Lung (tissue), 12 donors: ENCODE data around the gene SLC25A39. TPM values are rescaled to one million over a fixed set of nuclear protein-coding genes. Genes with fewer than 3 reads are reported as not detected.

Source experiments
- ATAC-seq: fragments of 200-7000 bp; cut with Tn5 transposase; one replicate; pipeline ENCODE4 v1.9.1; 2020; ENCODE audit warnings: moderate number of reproducible peaks; ENCODE audit not compliant: insufficient read depth, low FRiP score
- DNase-seq, 3 donors: peaks; one replicate each; pipeline ENCODE4 v3.0.0-alpha.2; 2013 to 2017
- H3K27ac ChIP-seq, 2 donors: one replicate each; pipeline ENCODE4 v1.5.1; 2013; ENCODE audit warnings: mild to moderate bottlenecking in 2 of 2, moderate library complexity in 2 of 2, control low read depth in 1 of 2, inconsistent platforms in 1 of 2, low read depth in 1 of 2, low read length in 1 of 2
- H3K27me3 ChIP-seq, 3 donors: one replicate each; pipeline ENCODE4 v1.5.1; 2013; ENCODE audit warnings: low read length in 2 of 3; ENCODE audit not compliant: control insufficient read depth in 3 of 3, insufficient read depth in 3 of 3
- H3K36me3 ChIP-seq, 4 donors: one replicate each; pipeline ENCODE4 v1.5.1; 2013; ENCODE audit warnings: low read length in 4 of 4, mild to moderate bottlenecking in 1 of 4, moderate library complexity in 1 of 4; ENCODE audit not compliant: control insufficient read depth in 4 of 4, insufficient read depth in 4 of 4
- H3K4me1 ChIP-seq, 5 donors: one replicate each; pipeline ENCODE4 v1.5.1; 2013; ENCODE audit warnings: low read length in 5 of 5, mild to moderate bottlenecking in 2 of 5, moderate library complexity in 1 of 5; ENCODE audit not compliant: control insufficient read depth in 5 of 5, insufficient read depth in 5 of 5
- H3K4me3 ChIP-seq: one replicate; pipeline ENCODE4 v1.5.1; 2013; ENCODE audit warnings: mild to moderate bottlenecking, control low read depth, moderate library complexity
- H3K9ac ChIP-seq, 2 donors: one replicate each; pipeline ENCODE4 v1.5.1; 2013; ENCODE audit warnings: low read length in 2 of 2, control low read depth in 1 of 2; ENCODE audit not compliant: insufficient read depth in 1 of 2
- H3K9me3 ChIP-seq, 4 donors: one replicate each; pipeline ENCODE4 v1.5.1; 2013; ENCODE audit warnings: low read length in 3 of 4, mild to moderate bottlenecking in 1 of 4, moderate library complexity in 1 of 4; ENCODE audit not compliant: control insufficient read depth in 4 of 4, insufficient read depth in 3 of 4
- CTCF ChIP-seq: IDR thresholded peaks from 2 replicates; pipeline ENCODE4 v1.5.1; 2012; ENCODE audit warnings: mild to moderate bottlenecking; ENCODE audit errors: control extremely low read depth, extremely low read depth
- WGBS, 2 donors: extraction: QIAGEN DNeasy Blood & Tissue Kit; methylation state at CpG; one replicate each; pipeline ENCODE4 v1.1.7; 2013; 5-methylcytosine and 5-hydroxymethylcytosine counted together
- polyA plus RNA-seq, 2 donors: library from polyadenylated mRNA; stranded (reverse); fragments of 200-250 nt; gene quantifications; one replicate each; pipeline ENCODE4 v1.2.1, GENCODE V29; 2013
- total RNA-seq, 2 donors: library from RNA; depleted of rRNA in 1 of 2; stranded (reverse); fragments of >200 nt in 1 of 2; gene quantifications; one replicate each; pipeline ENCODE4 v1.2.1, GENCODE V29; 2014 to 2021
- donor health status: control.
- donor health status: control.
- donor health status: Bipolar disorder and iron deficiency.
- donor health status: healthy.
- donor health status: DM: yes; HTN: yes; CAD: no.

Gene SLC25A39
- total and polyA plus RNA-seq, 4 donors, result 66.4 to 134 (median 117) TPM

GRCh38 chr17:44314869-44315661, 9.6 kb downstream of the SLC25A39 start:
- no peak overlapping the region for H3K4me3 ChIP-seq
- H3K36me3 ChIP-seq, result peaks cover 0 to 6% (median 2%) of the 10 kb centered on the region in 4 donors
- no peak overlapping the region for H3K27ac ChIP-seq
- no peak for TF ChIP-seq CTCF
- 1% methylated on average over 65 to 81 of the region's 81 CpGs for WGBS, 2 donors
- ATAC-seq, result no peak
- peaks cover 6 to 48% (median 35%) of the 10 kb centered on the region in 3 donors for H3K27me3 ChIP-seq
- peaks cover 0 to 9% (median 4%) of the 10 kb centered on the region in 5 donors for H3K4me1 ChIP-seq
- H3K9ac ChIP-seq, result no peak overlapping the region
- peak in 2 of 3 donors; percentile 36 to 40 for DNase-seq
- peaks cover 0 to 3% (median 0%) of the 10 kb centered on the region in 4 donors for H3K9me3 ChIP-seq

- peaks cover 6 to 51% (median 35%) of the 10 kb centered on the region in 3 donors for H3K27me3 ChIP-seq
These were observed 10.1 kb downstream of the SLC25A39 start for GRCh38 chr17:44314524-44314868.

GRCh38 chr17:44314031-44314430, 10.6 kb downstream of the SLC25A39 start:
- ATAC-seq (no peak), DNase-seq (no peak)
- WGBS, 2 donors, result 77 to 88% methylated on average over 7 of the region's 7 CpGs
- Histone ChIP-seq H3K36me3 (no peaks in the 10 kb centered on the region), H3K27me3 (peaks cover 6 to 51% (median 35%) of the 10 kb centered on the region in 3 donors), H3K27ac (no peak overlapping the region), H3K9me3 (peaks cover 0 to 3% (median 0%) of the 10 kb centered on the region in 4 donors), H3K9ac (no peak overlapping the region), H3K4me1 (peaks cover 0 to 9% (median 4%) of the 10 kb centered on the region in 5 donors), H3K4me3 (no peak overlapping the region)
- TF ChIP-seq CTCF, result no peak

More at GRCh38 chr17:44314524-44314868, 10.1 kb downstream of the SLC25A39 start:
- no peak overlapping the region for H3K9ac ChIP-seq
- no peak overlapping the region for H3K27ac ChIP-seq
- 31 to 36% methylated on average over 10 to 11 of the region's 11 CpGs for WGBS, 2 donors
- H3K9me3 ChIP-seq, result peaks cover 0 to 3% (median 0%) of the 10 kb centered on the region in 4 donors
- DNase-seq (no peak), ATAC-seq (no peak)
- no peak overlapping the region for H3K4me3 ChIP-seq
- peaks cover 0 to 9% (median 4%) of the 10 kb centered on the region in 5 donors for H3K4me1 ChIP-seq
- TF ChIP-seq CTCF, result no peak
- H3K36me3 ChIP-seq, result peaks cover 0 to under 1% (median 0%) of the 10 kb centered on the region in 4 donors
